GM19240 (cell line): Measurements from ENCODE around the gene RPS25.
"Not testable (repeated sequence)": the region's sequence is repeated elsewhere in the genome, so short reads cannot be mapped to it uniquely, and the experiment has no call there.

Source experiments
- DNase-seq: peaks from one replicate; pipeline ENCODE4 v3.0.0; 2011; ENCODE audit warnings: low spot score; ENCODE audit not compliant: insufficient read length

Gene RPS25

DNA sequence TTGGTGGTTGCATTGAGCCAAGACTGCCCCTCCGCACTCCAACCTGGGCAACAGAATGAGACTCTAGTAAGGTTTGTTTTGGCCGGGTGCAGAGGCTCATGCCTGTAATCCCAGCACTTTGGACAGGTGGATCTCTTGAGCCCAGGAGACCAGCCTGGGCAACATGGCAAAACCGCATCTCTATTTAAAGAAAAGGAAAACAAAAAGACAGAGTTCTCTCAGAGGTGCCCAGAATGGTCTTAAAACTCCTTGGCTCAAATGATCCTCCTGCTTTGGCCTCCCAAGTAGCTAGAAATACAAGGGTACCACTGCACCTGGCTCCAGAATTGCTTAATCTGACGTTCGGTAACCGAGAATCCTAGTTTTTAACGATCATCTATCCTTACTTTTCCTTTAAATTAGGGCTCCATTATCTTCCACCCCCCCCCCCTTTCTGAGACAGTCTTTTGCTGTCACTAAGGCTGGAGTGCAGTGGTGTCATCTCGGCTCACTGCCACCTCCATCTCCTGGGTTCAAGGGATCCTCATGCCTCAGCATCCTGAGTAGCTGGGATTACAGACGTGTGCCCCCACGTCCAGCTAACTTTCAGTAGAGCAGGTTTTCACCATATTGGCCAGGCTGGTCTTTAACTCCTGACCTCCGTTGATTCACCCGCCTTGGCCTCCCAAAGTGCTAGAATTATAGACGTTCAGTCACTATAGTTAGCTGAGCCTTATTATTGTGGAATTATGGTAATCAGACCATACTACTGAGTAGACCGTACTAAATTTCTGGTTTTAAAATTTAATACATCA is 1.7 kb downstream of the RPS25 start:
- DNase-seq, result no peak

DNA sequence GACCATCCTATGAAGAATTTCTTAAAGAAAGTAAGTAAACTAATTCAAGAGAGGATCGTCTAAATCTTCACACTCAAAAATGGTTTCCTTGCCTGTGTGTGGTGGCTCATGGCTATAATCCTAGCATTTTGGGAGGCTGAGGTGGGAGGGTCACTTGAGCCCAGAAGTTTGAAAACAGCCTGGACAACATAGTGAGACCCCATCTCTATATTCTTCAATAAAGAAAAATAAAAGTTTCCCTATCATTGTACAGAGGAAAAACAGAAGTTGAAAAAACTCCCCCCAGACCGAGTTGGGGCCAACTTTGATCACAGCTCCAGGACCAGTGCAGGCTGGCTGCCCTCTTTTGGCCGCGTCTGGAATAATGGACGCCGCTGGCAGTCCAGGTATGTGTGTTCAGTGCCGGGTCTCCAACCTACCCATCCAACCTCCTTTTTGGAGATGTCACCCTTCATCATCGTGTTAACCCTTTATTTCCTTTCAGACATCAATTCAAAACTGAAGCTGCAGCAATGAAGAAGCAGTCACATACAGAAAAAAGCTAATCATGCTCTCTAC is 3.0 kb downstream of the RPS25 start:
- no peak for DNase-seq

DNA sequence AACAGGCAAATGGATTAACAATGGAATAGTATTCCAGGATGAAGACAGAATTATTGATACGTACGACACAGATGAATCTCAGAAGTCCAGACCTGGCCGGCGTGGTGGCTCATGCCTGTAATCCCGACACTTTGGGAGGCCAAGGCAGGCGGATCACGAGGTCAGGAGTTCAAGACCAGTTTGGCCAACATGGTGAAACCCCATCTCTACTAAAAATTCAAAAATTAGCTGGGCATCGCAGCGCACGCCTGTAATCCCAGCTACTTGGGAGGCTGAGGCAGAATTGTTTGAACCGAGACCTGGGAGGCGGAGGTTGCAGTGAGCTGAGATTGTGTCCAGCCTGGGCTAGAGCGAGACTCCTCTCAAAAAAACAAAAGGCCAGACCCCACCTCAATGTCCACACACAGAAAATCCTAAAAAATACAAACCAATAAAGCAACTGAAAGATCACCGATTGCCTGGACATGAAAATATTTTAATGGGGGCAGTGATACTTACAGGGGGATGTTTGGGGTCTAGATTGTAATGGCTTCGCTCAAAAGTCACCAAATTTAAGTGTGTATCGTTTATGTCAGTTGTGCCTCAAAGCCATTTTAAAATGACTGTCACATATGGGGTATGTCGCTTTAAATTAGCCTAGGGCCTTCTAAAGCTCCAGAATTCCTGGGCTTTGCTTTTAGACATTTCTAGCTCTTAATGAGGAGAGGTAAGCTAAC is 3.8 kb downstream of the RPS25 start:
- DNase-seq, result no peak

DNA sequence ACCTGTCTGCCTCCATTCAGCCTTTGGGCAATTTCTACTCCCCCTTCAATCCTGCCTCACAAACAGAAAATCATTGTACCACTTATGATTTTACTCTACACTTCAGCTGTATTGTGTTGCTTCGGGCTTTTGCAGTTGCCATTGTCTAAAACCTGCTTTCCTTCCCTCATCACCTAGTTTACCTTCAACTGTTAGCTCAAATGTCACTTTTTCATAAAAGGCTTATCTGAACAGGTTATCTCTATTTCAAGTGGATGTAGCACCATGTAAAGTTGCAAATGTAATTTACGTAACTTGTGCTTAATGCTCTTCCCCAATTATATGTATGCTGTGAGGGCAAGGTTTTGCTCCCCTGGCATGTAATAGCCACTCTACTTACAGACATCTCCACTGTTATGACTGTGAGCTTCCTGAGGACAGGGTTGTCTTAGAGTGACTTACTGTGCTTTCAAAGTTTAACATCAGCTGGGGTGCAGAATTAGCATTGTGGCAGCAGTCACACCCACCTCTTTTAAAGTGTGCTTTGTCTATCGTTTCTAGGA is 5.4 kb downstream of the RPS25 start:
- DNase-seq, result no peak

DNA sequence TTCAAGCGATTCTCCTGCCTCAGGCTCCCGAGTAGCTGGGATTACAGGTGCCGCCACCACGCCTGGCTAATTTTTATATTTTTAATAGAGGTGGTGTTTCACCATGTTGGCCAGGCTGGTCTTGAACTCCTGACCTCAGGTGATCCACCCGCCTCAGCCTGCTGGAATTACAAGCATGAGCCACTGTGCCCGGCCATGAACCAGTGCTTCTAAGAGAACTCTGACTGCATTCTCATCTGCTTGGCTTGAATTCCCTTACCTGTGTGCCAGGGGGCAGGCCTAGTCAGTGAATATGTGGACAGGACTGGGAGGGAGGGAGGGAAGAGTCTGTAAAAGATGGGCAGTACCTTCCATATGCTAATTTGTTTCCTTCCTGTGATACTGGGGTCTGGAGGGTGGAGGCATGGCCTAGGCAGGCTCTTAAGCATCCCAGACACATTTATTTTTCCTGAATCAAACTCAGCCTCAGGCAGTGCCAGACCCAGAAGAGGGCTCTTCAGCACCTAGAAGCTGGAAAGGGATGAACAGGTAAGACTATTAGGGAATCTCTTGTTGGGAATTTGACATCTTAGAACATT is 6.6 kb downstream of the RPS25 start:
- DNase-seq, result no peak

DNA sequence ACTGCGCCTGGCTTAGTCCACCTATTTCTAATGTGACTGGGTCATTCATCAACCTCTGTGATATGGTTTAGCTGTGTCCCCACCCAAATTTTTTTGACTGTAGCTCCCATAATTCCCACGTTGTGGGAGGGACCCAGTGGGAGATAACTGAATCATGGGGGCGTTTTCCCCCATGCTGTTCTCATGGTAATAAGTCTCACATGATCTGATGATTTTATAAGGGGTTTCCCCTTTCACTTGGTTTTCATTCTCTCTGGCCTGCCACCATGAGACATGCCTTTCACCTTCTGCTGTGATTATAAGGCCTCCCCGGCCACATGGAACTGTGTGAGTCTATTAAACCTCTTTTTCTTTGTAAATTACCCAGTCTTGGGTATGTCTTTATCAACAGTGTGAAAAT is 11.5 kb downstream of the RPS25 start:
- no peak for DNase-seq

DNA sequence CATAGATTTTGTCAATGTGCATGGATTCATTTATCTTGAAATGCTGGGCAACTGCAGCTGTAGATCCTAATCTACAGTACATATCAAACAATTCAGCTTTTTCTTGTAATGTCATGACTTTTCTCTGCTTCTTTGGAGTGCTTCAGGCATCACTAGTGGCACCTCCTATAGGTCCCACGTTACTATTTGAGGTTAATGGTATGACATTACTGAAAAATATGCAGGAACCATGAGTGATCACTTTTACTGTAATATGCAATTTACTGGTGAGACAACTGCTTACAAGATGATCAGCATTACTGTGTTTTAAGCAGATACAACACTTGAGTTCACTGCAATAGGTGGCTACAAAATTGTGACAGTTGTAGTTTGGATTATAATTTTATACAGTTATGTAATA is 17.2 kb downstream of the RPS25 start:
- no peak for DNase-seq

DNA sequence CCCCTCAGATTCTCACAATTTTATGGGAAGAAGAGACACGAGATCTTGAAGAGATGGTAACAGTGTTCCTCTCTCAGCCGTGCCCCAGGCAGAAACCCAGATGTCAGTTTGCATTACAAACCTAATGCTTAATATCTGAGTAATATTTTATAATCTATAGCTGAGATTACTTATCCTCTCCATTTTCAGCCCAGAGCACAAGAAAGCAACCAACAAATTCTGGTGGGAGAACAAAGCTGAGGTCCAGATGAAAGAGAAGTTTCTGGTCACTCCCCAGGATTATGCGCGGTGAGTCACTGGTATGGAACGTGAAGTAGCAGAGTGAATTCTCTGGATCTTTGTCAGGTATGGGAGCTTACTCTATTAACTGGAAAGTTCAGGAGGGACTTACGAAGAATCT is 19.3 kb downstream of the RPS25 start:
- no peak for DNase-seq

DNA sequence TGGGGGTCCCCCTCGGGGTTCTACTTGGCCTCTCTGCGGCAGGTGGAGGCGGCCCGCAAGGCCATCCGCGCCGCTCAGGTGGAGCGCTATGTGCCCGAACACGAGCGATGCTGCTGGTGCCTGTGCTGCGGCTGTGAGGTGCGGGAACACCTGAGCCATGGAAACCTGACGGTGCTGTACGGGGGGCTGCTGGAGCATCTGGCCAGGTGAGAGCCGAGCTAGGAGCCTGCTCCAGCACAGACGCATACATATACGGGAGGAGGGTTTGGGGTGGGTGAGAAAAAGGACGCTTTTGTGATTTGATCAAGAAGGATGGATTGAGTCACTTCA is 19.8 kb downstream of the RPS25 start:
- DNase-seq, result no peak

DNA sequence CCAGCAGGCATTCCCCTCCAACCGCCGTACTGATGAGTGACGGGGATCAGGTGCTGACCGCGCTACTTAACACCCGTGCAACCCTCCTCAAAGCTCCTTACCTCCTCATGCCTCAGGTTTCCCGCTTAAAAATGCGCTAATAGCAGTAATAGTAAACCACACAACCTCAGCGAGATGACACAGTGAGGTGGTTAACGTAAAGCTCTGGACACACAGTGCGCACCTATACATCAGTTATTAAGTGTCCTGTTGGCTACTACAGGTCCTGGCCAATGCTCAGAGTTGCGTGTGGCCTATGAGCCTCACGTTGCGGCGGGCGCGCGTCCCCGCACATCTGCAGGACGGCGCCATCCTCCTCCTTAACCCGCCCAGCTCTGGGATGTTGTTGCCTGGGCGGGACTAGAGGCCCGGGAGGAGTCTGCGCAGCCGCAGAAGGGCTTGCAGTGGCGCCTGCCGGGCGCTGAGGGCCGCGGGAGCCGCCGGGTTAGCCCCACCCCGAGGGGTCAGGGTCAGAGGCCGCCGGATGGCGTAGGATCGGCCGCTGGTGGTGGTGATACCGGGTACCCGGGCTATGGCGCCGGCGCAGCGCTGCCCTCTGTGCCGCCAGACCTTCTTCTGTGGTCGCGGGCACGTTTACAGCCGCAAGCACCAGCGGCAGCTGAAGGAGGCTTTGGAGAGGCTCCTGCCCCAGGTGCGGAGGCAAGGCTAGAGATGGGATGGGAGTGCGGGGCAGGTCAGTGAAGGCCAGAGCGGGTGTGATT is 20.3 kb downstream of the RPS25 start, which contains the start of gene CENATAC:
Gene CENATAC (plus strand): TSS at position 512 of the 761 bp plus-strand sequence. CDS start 60 bp downstream, at position 572.
- DNase-seq, result peak; percentile 98

DNA sequence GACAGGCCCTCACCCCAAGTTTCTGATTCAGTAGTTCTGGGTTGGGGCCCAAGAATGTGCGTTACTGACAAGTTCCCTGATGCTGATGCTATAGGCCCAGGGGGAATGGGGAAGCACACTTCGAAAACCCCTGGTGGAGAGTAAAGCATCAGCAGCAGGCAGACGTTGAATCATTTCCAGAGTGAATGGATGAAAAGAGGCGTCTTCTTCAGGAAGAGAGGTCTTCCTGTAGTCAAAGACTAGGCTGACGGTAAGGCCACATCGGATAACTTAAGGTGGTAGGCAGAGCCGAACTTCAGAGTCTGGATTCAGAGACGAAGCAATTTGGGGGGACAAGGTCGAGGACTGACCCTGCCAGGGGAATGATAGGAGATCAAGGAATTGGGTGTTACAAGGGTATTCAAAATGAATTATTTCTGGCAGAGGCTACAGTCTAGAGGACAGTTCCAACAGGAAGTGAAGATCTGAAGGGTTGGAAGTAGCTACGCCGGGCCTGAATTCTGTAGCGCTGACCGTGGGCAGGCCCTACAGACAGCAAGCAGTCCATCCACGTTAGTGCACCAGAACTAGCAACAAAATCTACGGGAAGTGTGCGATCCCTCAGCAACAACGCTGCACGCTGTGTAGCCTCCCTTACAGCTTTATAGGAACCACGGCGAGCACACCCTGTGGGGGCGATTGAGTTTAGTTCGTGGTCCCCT is 21.1 kb downstream of the RPS25 start:
- peak; percentile 70 for DNase-seq

DNA sequence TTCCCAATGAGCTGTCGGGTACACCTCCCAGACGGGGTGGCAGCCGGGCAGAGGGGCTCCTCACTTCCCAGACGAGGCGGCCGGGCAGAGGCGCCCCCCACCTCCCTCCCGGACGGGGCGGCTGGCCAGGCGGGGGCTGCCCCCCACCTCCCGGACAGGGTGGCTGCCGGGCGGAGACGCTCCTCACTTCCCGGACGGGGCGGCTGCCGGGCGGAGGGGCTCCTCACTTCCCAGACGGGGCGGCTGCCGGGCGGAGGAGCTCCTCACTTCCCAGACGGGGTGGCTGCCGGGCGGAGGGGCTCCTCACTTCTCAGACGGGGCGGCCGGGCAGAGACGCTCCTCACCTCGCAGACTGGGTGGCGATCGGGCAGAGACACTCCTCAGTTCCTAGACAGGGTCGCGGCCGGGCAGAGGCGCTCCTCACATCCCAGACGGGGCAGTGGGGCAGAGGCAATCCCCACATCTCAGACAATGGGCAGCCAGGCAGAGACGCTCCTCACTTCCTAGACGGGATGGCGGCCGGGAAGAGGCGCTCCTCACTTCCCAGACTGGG is 26.6 kb downstream of the RPS25 start:
- DNase-seq, result not testable (repeated sequence)

DNA sequence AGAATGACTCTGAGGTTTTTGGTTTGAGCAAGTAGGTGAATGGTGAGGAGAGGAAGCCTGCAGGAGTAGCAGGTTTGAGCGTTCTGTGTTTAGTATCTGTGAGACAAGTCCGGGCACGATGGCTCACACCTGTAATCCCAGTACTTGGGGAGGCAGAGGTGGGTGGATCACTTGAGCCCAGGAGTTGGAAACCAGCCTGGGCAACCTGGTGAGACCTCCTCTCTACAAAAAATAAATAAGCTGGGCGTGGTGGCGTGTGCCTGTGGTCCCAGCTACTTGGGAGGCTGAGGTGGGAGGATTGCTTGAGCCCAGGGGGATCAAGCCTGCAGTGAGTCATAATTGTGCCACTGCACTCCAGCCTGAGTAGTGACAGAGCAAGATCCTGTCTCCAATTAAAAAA is 29.9 kb downstream of the RPS25 start:
- no peak for DNase-seq

DNA sequence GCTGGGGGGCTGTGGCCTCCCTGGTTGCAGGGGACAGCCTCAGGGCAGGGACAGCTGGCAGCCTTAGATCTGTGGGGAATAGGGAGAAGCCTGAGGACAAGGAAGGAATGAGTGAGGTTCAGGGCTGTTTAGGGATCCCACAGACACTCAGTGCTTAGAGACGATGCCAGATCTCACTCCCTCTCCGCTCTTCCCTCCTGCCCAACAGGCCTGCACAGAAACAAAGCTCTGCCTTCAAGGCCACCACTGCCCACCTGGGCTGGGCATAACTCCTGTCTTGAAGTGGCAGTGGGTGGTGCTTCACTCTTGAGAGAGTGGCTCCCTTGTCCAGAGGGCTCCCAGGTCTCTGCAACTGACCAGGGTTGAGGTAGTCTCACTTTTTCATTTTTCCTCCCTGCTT is 33.3 kb downstream of the RPS25 start:
- DNase-seq, result no peak

DNA sequence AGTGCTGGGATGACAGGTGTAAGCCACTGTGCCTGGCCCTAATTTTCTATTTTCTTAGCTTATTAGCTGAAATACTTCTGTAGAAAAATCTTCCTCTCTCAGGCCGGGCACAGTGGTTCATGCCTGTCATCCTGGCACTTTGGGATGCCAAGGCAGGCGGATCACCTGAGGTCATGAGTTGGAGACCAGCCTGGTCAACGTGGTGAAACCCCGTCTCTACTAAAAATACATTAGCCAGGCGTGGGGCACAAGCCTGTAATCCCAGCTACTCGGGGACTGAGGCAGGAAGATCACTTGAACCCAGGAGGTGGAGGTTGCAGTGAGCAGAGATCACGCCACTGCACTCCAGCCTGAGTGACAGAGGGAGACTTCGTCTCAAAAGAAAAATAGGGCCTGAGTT is 33.8 kb downstream of the RPS25 start:
- not testable (repeated sequence) for DNase-seq

DNA sequence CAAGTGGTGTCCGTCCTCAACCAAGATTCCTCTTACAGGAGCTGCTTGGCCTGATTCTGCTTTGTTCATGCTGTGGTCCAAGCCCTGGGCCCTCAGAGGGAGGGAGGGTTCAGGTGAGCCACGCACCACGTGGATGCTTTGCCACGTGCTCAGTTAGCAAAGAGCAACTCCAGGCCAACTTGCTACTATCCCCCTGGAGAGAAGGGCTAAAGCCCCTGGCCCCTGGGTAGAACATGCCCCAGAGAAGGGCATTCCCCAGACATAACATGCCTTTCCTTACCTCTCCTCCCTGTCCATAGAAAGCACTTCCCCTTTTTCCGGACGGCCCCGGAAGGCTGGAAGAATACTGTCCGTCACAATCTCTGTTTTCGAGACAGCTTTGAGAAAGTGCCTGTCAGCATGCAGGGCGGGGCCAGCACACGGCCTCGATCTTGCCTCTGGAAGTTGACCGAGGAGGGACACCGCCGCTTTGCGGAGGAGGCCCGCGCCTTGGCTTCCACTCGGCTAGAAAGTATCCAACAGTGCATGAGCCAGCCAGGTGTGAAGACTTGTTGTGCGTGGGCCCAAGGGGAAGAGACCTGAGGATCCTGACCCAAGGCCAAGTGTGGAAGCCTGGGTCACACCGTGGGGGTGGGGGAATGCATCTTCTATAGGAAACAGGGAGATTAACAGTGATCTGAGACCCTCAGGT is 37.8 kb downstream of the RPS25 start:
- no peak for DNase-seq

DNA sequence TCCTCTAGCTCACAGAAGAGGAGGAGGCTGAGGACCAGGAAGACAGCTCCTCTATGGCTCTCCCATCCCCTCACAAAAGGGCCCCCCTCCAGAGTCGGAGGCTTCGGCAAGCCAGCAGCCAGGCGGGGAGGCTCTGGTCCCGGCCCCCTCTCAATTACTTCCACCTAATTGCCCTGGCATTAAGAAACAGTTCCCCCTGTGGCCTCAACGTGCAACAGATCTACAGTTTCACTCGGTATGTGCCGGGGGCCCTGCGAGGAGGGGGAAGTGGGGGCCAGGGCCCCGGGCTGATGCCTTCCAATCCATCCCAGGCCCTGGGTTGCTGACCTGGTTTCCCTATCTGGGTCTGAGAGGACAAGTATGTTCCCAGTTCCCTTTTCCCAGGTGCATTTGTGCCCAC is 38.7 kb downstream of the RPS25 start:
- DNase-seq, result no peak

DNA sequence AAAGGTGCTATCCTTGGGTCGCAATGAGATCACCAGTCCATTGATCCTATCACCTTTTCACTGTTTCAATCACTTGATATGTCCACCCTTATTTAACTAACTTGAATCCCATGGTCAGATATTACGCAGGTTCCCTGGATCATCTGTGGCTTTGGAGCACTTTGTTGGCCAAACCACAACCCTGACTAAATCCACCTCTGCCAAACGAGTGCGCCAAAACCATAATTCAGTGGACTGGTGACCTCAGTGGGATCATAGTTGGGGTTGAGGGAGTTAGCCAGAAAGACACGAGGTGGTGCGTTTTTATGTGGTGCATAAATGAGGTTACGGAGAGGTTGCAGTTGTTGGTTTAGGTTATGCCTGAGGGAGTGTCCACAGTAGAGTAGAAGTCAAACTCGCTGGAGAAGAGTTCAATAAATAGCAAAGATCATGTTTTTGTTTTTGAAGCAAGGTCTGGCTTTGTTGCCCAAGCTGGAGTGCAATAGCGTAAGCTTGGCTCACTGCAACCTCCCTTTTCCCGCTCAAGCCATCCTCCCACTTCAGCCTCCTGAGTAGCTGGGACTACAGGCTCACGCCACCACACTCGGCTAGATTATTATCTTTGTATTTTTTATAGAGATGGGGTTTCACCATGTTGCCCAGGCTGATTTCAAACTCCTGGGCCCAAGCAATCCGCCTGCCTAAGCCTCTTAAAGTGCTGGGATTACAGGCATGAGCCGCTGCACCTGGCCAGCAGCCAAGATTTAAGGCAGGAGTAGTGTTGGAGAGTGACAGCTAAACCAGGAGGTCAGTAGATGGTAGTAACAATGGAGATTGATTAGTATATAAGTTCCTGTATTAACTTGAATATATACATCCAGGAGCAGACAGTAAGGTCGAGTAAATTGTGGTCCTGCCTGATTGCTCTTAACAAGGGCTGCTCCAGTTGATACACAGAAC is 42.1 kb downstream of the RPS25 start:
- DNase-seq, result no peak

DNA sequence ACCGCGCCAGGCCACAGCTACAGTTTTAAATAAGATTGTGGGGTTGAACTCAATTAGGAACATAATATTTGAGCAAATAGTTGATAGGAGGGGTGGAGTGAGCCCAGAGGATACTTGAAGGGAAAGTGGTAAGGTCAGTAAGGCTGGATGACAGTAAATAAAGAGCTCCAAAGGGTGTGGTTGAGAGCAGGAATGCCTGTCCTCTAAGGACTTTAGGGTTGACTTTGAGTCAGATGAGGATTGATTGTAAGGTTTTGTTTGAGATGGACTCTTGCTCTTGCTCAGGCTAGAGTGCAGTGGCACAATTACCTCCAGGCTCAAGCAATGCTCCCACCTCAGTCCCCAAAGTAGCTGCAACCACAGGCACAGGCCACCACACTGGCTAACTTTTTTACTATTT is 44.2 kb downstream of the RPS25 start:
- DNase-seq, result no peak
